HepG2 (cell line): ENCODE results near the gene TSPAN18. TPM values are rescaled to one million over a fixed set of nuclear protein-coding genes. Genes with fewer than 3 reads are reported as not detected.

Experiments used
- polyA plus RNA-seq, 8 experiments: library from polyadenylated mRNA; depleted of rRNA in 3 of 8; stranded (reverse) in 7 of 8; unstranded in 1 of 8; fragments of >200 nt; fragmentation: Illumina TruSeq in 4 of 8; extraction: Trizol in 4 of 8; gene quantifications; 2 replicates each; pipeline versions ENCODE4 v1.2.1 to v1.2.3, GENCODE V29; 2011 to 2016; ENCODE audit warnings: low read depth in 4 of 8, missing spikeins in 1 of 8, mixed read lengths in 1 of 8; ENCODE audit not compliant: insufficient read depth in 1 of 8
- total RNA-seq, 5 experiments: library from RNA; depleted of rRNA; stranded (reverse); fragments of >200 nt; fragmentation: Illumina TruSeq; extraction: Trizol; gene quantifications; 2 replicates each; pipeline ENCODE4 v1.2.3, GENCODE V29; 2016; ENCODE audit warnings: low read depth in 1 of 5

The TSPAN18 gene
- total and polyA plus RNA-seq, 2 of the 13 experiments (the other 11 are each of a cell fraction or from before 2014, with no cell fraction given), result not detected

Other genes with a start within 250 kb of the TSPAN18 start
- gene CD82, start 161.3 kb upstream of the TSPAN18 start, total RNA-seq (2016; rRNA removed; fragmentation: Illumina TruSeq; extraction: Trizol), result not detected in 2 replicates
- 0.05 and 0.24 TPM in 2 replicates for gene CD82, start 161.3 kb upstream of the TSPAN18 start, polyA plus RNA-seq (2011; rRNA removed)
- not detected in 2 replicates for gene TP53I11, start 223.9 kb downstream of the TSPAN18 start, total RNA-seq (2016; rRNA removed; fragmentation: Illumina TruSeq; extraction: Trizol)
- not detected in 2 replicates for gene TP53I11, start 223.9 kb downstream of the TSPAN18 start, polyA plus RNA-seq (2011; rRNA removed)